ENCODE results near the gene FCN2.

DNA sequence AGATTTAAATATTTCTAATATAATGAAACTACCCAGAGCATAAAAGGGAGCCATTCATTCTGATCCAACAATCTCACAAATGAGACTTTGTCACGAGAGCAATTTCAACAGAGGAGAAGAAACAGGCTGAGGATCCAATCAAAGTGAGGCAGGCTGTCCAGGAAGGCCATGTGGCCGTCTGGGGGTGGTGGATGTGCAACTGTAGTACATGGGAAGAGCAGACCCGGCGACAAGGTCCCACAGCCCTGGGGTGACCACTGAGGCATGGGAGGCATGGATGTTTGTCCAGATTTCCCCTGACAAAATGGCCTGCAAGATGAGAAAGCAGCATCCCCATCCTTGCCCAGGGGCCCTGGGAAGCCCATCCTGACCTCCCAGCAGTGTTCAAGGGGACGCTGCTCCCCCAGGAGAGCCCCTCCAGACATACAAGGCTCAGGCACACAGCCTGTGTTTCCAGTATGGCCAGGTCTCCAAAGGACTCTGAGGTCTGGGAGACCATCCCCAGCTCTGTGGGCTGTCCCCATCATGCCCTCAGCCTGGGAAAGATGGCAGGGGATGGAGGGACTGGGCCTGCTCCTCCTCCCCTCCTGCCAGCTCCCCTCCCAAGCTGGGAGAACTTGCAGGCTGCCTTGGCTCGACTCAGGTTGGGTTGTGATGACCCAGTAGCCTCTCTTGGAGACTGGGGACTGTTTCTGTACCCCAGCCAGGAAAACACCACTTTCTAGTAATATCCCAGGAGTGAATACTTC, 27.5 kb upstream of the FCN2 start:
- TF ChIP-seq, protein P1, sequence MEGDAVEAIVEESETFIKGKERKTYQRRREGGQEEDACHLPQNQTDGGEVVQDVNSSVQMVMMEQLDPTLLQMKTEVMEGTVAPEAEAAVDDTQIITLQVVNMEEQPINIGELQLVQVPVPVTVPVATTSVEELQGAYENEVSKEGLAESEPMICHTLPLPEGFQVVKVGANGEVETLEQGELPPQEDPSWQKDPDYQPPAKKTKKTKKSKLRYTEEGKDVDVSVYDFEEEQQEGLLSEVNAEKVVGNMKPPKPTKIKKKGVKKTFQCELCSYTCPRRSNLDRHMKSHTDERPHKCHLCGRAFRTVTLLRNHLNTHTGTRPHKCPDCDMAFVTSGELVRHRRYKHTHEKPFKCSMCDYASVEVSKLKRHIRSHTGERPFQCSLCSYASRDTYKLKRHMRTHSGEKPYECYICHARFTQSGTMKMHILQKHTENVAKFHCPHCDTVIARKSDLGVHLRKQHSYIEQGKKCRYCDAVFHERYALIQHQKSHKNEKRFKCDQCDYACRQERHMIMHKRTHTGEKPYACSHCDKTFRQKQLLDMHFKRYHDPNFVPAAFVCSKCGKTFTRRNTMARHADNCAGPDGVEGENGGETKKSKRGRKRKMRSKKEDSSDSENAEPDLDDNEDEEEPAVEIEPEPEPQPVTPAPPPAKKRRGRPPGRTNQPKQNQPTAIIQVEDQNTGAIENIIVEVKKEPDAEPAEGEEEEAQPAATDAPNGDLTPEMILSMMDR (IDR thresholded peaks at IDR 0.05), result no peak
- TF ChIP-seq, protein P2, sequence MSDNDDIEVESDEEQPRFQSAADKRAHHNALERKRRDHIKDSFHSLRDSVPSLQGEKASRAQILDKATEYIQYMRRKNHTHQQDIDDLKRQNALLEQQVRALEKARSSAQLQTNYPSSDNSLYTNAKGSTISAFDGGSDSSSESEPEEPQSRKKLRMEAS (IDR thresholded peaks at IDR 0.05), result no peak
- no peak for TF ChIP-seq POLR2A (IDR thresholded peaks at IDR 0.05; ENCODE audit: low read length)
- no peak for TF ChIP-seq CEBPB (IDR thresholded peaks at IDR 0.05)
- TF ChIP-seq CHD2 (IDR thresholded peaks at IDR 0.05; ENCODE audit: low read length, partially characterized antibody), result no peak
- TF ChIP-seq RCOR1 (IDR thresholded peaks at IDR 0.05; ENCODE audit: low read depth, low read length), result no peak
- TF ChIP-seq RAD21 (conservative IDR thresholded peaks at IDR 0.05 in 1 of 2, IDR thresholded peaks at IDR 0.05 in 1 of 2), result no peak
- TF ChIP-seq, protein P3, sequence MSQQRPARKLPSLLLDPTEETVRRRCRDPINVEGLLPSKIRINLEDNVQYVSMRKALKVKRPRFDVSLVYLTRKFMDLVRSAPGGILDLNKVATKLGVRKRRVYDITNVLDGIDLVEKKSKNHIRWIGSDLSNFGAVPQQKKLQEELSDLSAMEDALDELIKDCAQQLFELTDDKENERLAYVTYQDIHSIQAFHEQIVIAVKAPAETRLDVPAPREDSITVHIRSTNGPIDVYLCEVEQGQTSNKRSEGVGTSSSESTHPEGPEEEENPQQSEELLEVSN (IDR thresholded peaks at IDR 0.05; ENCODE audit: borderline replicate concordance, low read depth), result no peak
- TF ChIP-seq, protein P4, sequence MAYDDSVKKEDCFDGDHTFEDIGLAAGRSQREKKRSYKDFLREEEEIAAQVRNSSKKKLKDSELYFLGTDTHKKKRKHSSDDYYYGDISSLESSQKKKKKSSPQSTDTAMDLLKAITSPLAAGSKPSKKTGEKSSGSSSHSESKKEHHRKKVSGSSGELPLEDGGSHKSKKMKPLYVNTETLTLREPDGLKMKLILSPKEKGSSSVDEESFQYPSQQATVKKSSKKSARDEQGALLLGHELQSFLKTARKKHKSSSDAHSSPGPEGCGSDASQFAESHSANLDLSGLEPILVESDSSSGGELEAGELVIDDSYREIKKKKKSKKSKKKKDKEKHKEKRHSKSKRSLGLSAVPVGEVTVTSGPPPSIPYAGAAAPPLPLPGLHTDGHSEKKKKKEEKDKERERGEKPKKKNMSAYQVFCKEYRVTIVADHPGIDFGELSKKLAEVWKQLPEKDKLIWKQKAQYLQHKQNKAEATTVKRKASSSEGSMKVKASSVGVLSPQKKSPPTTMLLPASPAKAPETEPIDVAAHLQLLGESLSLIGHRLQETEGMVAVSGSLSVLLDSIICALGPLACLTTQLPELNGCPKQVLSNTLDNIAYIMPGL (CRISPR knock-in tag; IDR thresholded peaks at IDR 0.05; ENCODE audit: borderline replicate concordance), result no peak
- no peak for TF ChIP-seq ZFP36 (IDR thresholded peaks at IDR 0.05; ENCODE audit: borderline replicate concordance, partially characterized antibody)
- TF ChIP-seq, protein P5, sequence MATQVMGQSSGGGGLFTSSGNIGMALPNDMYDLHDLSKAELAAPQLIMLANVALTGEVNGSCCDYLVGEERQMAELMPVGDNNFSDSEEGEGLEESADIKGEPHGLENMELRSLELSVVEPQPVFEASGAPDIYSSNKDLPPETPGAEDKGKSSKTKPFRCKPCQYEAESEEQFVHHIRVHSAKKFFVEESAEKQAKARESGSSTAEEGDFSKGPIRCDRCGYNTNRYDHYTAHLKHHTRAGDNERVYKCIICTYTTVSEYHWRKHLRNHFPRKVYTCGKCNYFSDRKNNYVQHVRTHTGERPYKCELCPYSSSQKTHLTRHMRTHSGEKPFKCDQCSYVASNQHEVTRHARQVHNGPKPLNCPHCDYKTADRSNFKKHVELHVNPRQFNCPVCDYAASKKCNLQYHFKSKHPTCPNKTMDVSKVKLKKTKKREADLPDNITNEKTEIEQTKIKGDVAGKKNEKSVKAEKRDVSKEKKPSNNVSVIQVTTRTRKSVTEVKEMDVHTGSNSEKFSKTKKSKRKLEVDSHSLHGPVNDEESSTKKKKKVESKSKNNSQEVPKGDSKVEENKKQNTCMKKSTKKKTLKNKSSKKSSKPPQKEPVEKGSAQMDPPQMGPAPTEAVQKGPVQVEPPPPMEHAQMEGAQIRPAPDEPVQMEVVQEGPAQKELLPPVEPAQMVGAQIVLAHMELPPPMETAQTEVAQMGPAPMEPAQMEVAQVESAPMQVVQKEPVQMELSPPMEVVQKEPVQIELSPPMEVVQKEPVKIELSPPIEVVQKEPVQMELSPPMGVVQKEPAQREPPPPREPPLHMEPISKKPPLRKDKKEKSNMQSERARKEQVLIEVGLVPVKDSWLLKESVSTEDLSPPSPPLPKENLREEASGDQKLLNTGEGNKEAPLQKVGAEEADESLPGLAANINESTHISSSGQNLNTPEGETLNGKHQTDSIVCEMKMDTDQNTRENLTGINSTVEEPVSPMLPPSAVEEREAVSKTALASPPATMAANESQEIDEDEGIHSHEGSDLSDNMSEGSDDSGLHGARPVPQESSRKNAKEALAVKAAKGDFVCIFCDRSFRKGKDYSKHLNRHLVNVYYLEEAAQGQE (IDR thresholded peaks at IDR 0.05), result no peak
- no peak for TF ChIP-seq HOXA7 (CRISPR knock-in tag; IDR thresholded peaks at IDR 0.05)
- TF ChIP-seq GATA3 (IDR thresholded peaks at IDR 0.05; ENCODE audit: borderline replicate concordance), result no peak
- no peak for TF ChIP-seq BHLHE40 (IDR thresholded peaks at IDR 0.05; ENCODE audit: low read depth, low read length)

Data from A549 (cell line).